HUES6 (cell line): ENCODE measurements around the gene TCF20.

Experiments
- H3K27ac ChIP-seq: 2 replicates; pipeline ENCODE4 v1.7.0; 2013; ENCODE audit warnings: low read depth, mild to moderate bottlenecking, low read length, inconsistent platforms
- H3K27me3 ChIP-seq: 2 replicates; pipeline ENCODE4 v1.6.1; 2013; ENCODE audit warnings: low read length; ENCODE audit not compliant: control insufficient read depth, insufficient read depth
- H3K36me3 ChIP-seq: 2 replicates; pipeline ENCODE4 v1.6.1; 2013; ENCODE audit warnings: low read length; ENCODE audit not compliant: control insufficient read depth, insufficient read depth
- H3K4me1 ChIP-seq: 2 replicates; pipeline ENCODE4 v1.6.1; 2013; ENCODE audit warnings: low read length; ENCODE audit not compliant: control insufficient read depth, insufficient read depth
- H3K4me3 ChIP-seq: 2 replicates; pipeline ENCODE4 v1.5.1; 2013; ENCODE audit warnings: low read depth, low read length
- H3K9ac ChIP-seq: one replicate; pipeline ENCODE4 v1.6.1; 2013; ENCODE audit warnings: mild to moderate bottlenecking, low read length
- H3K9me3 ChIP-seq: 2 replicates; pipeline ENCODE4 v1.6.1; 2013; ENCODE audit warnings: low read depth, low read length; ENCODE audit not compliant: control insufficient read depth, insufficient read depth

The TCF20 gene

DNA sequence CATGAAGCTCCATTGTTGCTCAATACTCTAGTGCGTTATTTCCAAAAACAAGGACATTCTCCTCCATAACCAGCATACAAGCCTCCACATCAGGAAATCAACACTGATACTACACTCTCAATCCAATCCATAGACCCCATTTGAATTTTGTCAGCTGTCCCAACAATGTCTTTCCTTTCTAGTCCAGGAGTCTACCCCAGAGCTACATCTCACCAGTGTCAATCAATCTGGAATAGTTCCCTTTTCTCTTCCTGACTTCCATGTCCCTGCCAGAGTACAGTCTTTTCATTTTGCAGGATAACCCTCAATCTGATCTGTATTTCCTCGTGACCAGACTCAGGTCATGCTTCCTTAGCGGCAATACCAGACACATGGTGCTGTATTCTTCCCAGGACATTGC lies 43.0 kb downstream of the TCF20 start:
- no peaks in the 10 kb centered on the region for H3K9me3 ChIP-seq
- H3K9ac ChIP-seq = no peak overlapping the region
- no peak overlapping the region for H3K27ac ChIP-seq
- no peaks in the 10 kb centered on the region for H3K27me3 ChIP-seq
- no peak overlapping the region for H3K4me3 ChIP-seq
- peaks cover 6% of the 10 kb centered on the region; the same call in 1 of the 2 replicates for H3K4me1 ChIP-seq
- no peaks in the 10 kb centered on the region; the same call in 1 of the 2 replicates for H3K36me3 ChIP-seq

DNA sequence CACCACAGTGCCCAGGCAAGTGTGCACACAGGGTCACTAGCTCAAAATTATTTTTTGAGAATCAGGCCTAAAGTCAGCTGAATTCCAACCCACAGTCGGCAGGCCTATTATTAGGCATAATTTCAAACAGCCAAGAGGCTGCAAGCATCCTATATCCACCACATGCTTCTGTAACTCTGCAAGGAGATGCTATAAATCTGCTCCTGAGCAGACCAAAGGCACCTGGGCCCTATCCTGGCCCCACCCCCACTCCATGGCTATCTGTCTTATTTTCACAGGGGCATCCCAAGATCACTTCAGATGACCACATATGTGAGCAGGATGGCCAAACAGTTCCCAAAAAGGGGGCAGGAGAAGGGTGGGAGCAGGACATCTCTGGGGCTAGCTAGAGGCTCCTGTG lies 44.6 kb downstream of the TCF20 start:
- no peak overlapping the region for H3K4me3 ChIP-seq
- no peaks in the 10 kb centered on the region for H3K9me3 ChIP-seq
- no peak overlapping the region for H3K27ac ChIP-seq

DNA sequence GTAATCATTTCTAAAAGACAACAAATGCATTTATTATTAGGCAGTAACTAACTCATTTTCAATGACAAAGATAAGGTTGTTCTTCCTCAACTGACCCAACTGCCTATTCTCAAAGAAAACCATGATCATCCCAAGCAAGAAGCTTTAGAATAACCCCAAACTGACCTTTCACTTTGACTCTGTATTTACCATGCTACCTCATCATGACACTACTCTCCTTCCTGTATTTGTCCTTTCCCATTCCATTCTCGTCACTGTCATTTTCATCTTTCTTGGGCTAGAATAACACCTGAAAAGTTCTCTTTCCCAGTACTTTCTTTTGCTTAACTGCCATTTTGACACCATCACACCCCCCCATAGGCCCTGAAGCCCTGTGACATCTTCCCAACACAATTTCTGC lies 48.3 kb downstream of the TCF20 start:
- no peaks in the 10 kb centered on the region for H3K9me3 ChIP-seq
- peaks cover 17% of the 10 kb centered on the region for H3K4me1 ChIP-seq
- H3K27me3 ChIP-seq = no peaks in the 10 kb centered on the region
- H3K4me3 ChIP-seq = no peak overlapping the region
- H3K36me3 ChIP-seq = no peaks in the 10 kb centered on the region
- no peak overlapping the region for H3K27ac ChIP-seq
- H3K9ac ChIP-seq = no peak overlapping the region

More for the DNA sequence above, 44.6 kb downstream of the TCF20 start:
- Histone ChIP-seq H3K9ac (no peak overlapping the region), H3K36me3 (no peaks in the 10 kb centered on the region), H3K27me3 (no peaks in the 10 kb centered on the region), H3K4me1 (peaks cover 6% of the 10 kb centered on the region; the same call in 1 of the 2 replicates)
